GM19351 (cell line): ENCODE data around the gene SLC25A11.
"Not testable (repeated sequence)": the region's sequence is repeated elsewhere in the genome, so short reads cannot be mapped to it uniquely, and the experiment has no call there.

ENCODE experiments used
- ATAC-seq: cut with Tn5 transposase; IDR thresholded peaks from one replicate; pipeline ENCODE4 v1.9.1; 2021; ENCODE audit warnings: mild to moderate bottlenecking, moderate library complexity; ENCODE audit not compliant: unreplicated experiment

SLC25A11 gene

GRCh38 chr17:4921320-4921719 is 18.5 kb downstream of the SLC25A11 start:
- no peak for ATAC-seq

GRCh38 chr17:4920351-4921048 is 19.3 kb downstream of the SLC25A11 start:
- ATAC-seq, result no peak

- ATAC-seq, result no peak
Observed at GRCh38 chr17:4919511-4920047, 20.3 kb downstream of the SLC25A11 start.

GRCh38 chr17:4914551-4914950 is 25.3 kb downstream of the SLC25A11 start:
- not testable (repeated sequence) for ATAC-seq

GRCh38 chr17:4913994-4914393 is 25.9 kb downstream of the SLC25A11 start:
- no peak for ATAC-seq

- ATAC-seq, result no peak
Observed at GRCh38 chr17:4908711-4909496, 30.9 kb downstream of the SLC25A11 start.

- ATAC-seq, result no peak
Observed at GRCh38 chr17:4908301-4908700, 31.5 kb downstream of the SLC25A11 start.

GRCh38 chr17:4906642-4907041 is 33.2 kb downstream of the SLC25A11 start:
- not testable (repeated sequence) for ATAC-seq

- ATAC-seq, result no peak
Observed at GRCh38 chr17:4903051-4903818, 36.6 kb downstream of the SLC25A11 start, which contains the start of gene CHRNE. Gene CHRNE (minus strand): TSS chr17:4903098. CDS start chr17:4903063, 35 bp downstream.

- no peak for ATAC-seq
Observed at GRCh38 chr17:4902540-4902939, 37.3 kb downstream of the SLC25A11 start.

GRCh38 chr17:4901648-4902344 is 38.0 kb downstream of the SLC25A11 start:
- ATAC-seq, result no peak

- no peak for ATAC-seq
Observed at GRCh38 chr17:4901108-4901647, 38.7 kb downstream of the SLC25A11 start.

GRCh38 chr17:4900231-4901107 is 39.4 kb downstream of the SLC25A11 start:
- ATAC-seq, result no peak

GRCh38 chr17:4899341-4900230 is 40.3 kb downstream of the SLC25A11 start, which contains the start of gene C17orf107:
Gene C17orf107 (plus strand): TSS chr17:4899536. CDS start chr17:4899763, 227 bp downstream.
- ATAC-seq, result peak; percentile 56

GRCh38 chr17:4898927-4899326 is 40.9 kb downstream of the SLC25A11 start:
- ATAC-seq, result no peak

- ATAC-seq, result no peak
Observed at GRCh38 chr17:4898351-4898750, 41.5 kb downstream of the SLC25A11 start.

GRCh38 chr17:4897785-4898184 is 42.1 kb downstream of the SLC25A11 start:
- ATAC-seq, result no peak

- ATAC-seq, result no peak
Observed at GRCh38 chr17:4897198-4897687, 42.6 kb downstream of the SLC25A11 start.
